ENCODE data around the gene AKR7A2. TPM values are rescaled to one million over a fixed set of nuclear protein-coding genes. Genes with fewer than 3 reads are reported as not detected.
"Not testable (repeated sequence)": the region's sequence is repeated elsewhere in the genome, so short reads cannot be mapped to it uniquely, and the experiment has no call there.

The AKR7A2 gene
- total and polyA plus RNA-seq, 9 of the 15 experiments (the other 6 are each of a cell fraction or from before 2014, with no cell fraction given) = 2.0 to 78.4 (median 49.4) TPM

DNA sequence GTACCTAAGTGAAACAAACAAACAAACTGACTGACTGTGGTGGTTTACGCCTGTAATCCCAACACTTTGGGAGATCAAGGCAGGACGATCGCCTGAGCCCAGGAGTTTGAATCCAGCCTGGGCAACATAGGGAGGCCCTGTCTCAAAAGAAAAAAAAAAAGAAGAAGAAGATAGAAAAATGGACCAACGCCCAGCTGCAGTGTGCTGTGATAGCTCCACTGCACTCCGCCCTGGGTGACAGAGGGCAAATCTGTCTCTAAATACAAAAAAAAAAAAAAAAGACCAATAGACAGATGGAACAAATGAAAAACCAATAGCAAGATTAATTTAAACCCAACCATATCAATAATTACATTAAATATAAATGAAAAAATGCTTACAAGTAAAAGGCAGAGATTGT lies 37.3 kb downstream of the AKR7A2 start:
- Histone ChIP-seq H3K4me2 (ENCODE audit: insufficient read depth, low read length) (no peak overlapping the region), H3K27me3 (ENCODE audit: control insufficient read depth in 2 of 2, insufficient read depth in 2 of 2, low read length in 2 of 2) (no peaks in the 10 kb centered on the region), H3K9ac (ENCODE audit: insufficient read depth in 1 of 2, low read depth in 2 of 2, low read length in 2 of 2) (no peak overlapping the region), H3K79me2 (ENCODE audit: control insufficient read depth, insufficient read depth, low read length) (no peaks in the 10 kb centered on the region), H2AFZ (ENCODE audit: low read depth, low read length) (no peak overlapping the region), H3K4me1 (replicated peaks in 1 of 2; ENCODE audit: control insufficient read depth in 2 of 2, insufficient read depth in 2 of 2, low read length in 2 of 2) (peaks cover 0 to 6% of the 10 kb centered on the region in 2 experiments; a peak in 2 of 5 replicates), H3K9me3 (replicated peaks; ENCODE audit: control insufficient read depth, insufficient read depth, low read depth, low read length) (no peaks in the 10 kb centered on the region), H3K36me3 (ENCODE audit: control insufficient read depth, insufficient read depth, low read length) (no peaks in the 10 kb centered on the region), H3K9me1 (ENCODE audit: control insufficient read depth, insufficient read depth, low read length) (no peaks in the 10 kb centered on the region), H3K4me3 (no peak overlapping the region), H4K20me1 (replicated peaks; ENCODE audit: control insufficient read depth, insufficient read depth, low read length) (no peaks in the 10 kb centered on the region), H3K27ac (ENCODE audit: extremely low read depth, low read depth, low read length) (no peak overlapping the region)
- WGBS (ENCODE audit: insufficient coverage, low coverage, missing lambda C conversion rate) = 55% methylated on average over 5 of the region's 5 CpGs
- CTCF ChIA-PET (ENCODE audit: low intra/inter-chr PET ratio) = no interaction called here
- FAIRE-seq (no peak), ATAC-seq (no peak), DNase-seq (ENCODE audit: extremely low read depth in 1 of 4, low spot score in 3 of 4) (no peak)
- TF ChIP-seq SREBF1 (IDR thresholded peaks at IDR 0.05; ENCODE audit: borderline replicate concordance, low read depth, low read length) (no peak), HCFC1 (IDR thresholded peaks at IDR 0.05; ENCODE audit: low read depth, low read length) (no peak), ZNF507 (tag; conservative IDR thresholded peaks at IDR 0.05) (peak; percentile 60; the same call in 1 of the 2 replicates), ZNF778 (CRISPR knock-in tag; IDR thresholded peaks at IDR 0.05) (no peak), ZNF696 (CRISPR knock-in tag; conservative IDR thresholded peaks at IDR 0.05) (no peak), ZNF318 (IDR thresholded peaks at IDR 0.05; ENCODE audit: borderline replicate concordance in 1 of 2, low read depth in 1 of 2) (no peak)
- intact Hi-C loops (cut with micrococcal nuclease) = no loop called here
- BruUV-seq (replicated peaks) = no TSS peak
- in situ Hi-C loops (cut with MboI) = no loop called here
- POLR2A ChIA-PET = interaction anchor here (0.9 kb wide), 1 partner anchor 10 kb away, joined by 3 read pairs; no protein-coding TSS in a partner anchor

GRCh38 chr1:19273844-19274531 lies 38.0 kb downstream of the AKR7A2 start:
- H3K79me2 ChIP-seq (ENCODE audit: control insufficient read depth, insufficient read depth, low read length); ATAC-seq; H2AFZ ChIP-seq (ENCODE audit: low read depth, low read length); FAIRE-seq; H3K4me3 ChIP-seq; H3K9me1 ChIP-seq (ENCODE audit: control insufficient read depth, insufficient read depth, low read length); H3K27ac ChIP-seq (ENCODE audit: extremely low read depth, low read depth, low read length); H3K36me3 ChIP-seq (ENCODE audit: control insufficient read depth, insufficient read depth, low read length); CTCF ChIA-PET (ENCODE audit: low intra/inter-chr PET ratio); in situ Hi-C loops (cut with MboI); H3K9me3 ChIP-seq (replicated peaks; ENCODE audit: control insufficient read depth, insufficient read depth, low read depth, low read length); H3K27me3 ChIP-seq (ENCODE audit: control insufficient read depth in 2 of 2, insufficient read depth in 2 of 2, low read length in 2 of 2); H3K4me1 ChIP-seq (replicated peaks in 1 of 2; ENCODE audit: control insufficient read depth in 2 of 2, insufficient read depth in 2 of 2, low read length in 2 of 2); DNase-seq (ENCODE audit: extremely low read depth in 1 of 4, low spot score in 3 of 4); H3K4me2 ChIP-seq (ENCODE audit: insufficient read depth, low read length); BruUV-seq (replicated peaks); intact Hi-C loops (cut with micrococcal nuclease); H4K20me1 ChIP-seq (replicated peaks; ENCODE audit: control insufficient read depth, insufficient read depth, low read length): not testable (repeated sequence)
- peak overlapping the region in 1 of 2 experiments; percentile 24; a peak in 1 of 4 replicates for H3K9ac ChIP-seq (ENCODE audit: insufficient read depth in 1 of 2, low read depth in 2 of 2, low read length in 2 of 2)
- POLR2A ChIA-PET = interaction anchor here (0.5 kb wide), 1 partner anchor 161 kb away, joined by 3 read pairs; no protein-coding TSS in a partner anchor
- 79% methylated on average over 31 of the region's 66 CpGs for WGBS (ENCODE audit: insufficient coverage, low coverage, missing lambda C conversion rate)

All from K562 (cell line).